ENCODE measurements around the gene HOTAIR. TPM values are rescaled to one million over a fixed set of nuclear protein-coding genes. Genes with fewer than 3 reads are reported as not detected.

The HOTAIR gene
- total and polyA plus RNA-seq, 9 donors = 0.02 to 1.2 (median 0.28) TPM; not detected in 5

DNA sequence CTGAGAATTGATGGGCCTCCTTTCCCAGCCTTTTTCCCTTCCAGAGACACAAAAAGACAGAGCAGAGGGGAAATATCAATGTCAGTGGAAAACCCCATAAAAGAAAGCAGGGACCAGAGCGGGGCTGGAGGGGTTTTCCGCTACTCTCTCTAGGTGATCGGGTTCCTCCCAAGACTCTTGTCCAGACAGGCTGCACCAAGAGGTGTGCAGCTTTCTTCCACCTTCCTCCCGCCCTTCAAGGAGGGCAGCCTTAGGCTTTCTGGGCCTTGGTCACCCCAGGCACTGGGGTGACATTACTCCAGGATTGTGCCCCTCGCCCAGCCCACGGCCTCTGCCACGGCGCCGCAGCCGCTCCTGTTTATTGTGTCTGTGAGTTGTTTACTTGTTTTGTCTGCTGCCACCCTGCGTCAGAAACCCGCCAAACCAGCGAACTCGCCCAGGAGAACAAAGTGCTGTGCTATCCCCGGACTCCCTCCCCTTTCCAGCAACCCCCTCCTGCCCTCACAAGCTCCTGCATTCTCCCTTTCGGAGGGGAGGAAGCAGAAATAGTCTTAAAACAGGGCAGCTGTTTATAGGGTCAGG is 46.8 kb upstream of the HOTAIR start:
- Histone ChIP-seq H3K4me1 (ENCODE audit: insufficient read depth) (peaks cover 9% of the 10 kb centered on the region), H3K36me3 (no peaks in the 10 kb centered on the region), H3K27me3 (no peaks in the 10 kb centered on the region), H3K9me3 (no peaks in the 10 kb centered on the region), H3K27ac (peak overlapping the region; percentile 71 to 95), H3K4me3 (peak overlapping the region; percentile 17)
- WGBS, 3 donors = 11 to 44% (median 22%) methylated on average over 16 of the region's 16 CpGs
- intact Hi-C loops (cut with DNase I) = no loop called here
- TF ChIP-seq POLR2A (IDR thresholded peaks at IDR 0.05) (no peak), EP300 (IDR thresholded peaks at IDR 0.05) (no peak)
- TF ChIP-seq, protein P1, sequence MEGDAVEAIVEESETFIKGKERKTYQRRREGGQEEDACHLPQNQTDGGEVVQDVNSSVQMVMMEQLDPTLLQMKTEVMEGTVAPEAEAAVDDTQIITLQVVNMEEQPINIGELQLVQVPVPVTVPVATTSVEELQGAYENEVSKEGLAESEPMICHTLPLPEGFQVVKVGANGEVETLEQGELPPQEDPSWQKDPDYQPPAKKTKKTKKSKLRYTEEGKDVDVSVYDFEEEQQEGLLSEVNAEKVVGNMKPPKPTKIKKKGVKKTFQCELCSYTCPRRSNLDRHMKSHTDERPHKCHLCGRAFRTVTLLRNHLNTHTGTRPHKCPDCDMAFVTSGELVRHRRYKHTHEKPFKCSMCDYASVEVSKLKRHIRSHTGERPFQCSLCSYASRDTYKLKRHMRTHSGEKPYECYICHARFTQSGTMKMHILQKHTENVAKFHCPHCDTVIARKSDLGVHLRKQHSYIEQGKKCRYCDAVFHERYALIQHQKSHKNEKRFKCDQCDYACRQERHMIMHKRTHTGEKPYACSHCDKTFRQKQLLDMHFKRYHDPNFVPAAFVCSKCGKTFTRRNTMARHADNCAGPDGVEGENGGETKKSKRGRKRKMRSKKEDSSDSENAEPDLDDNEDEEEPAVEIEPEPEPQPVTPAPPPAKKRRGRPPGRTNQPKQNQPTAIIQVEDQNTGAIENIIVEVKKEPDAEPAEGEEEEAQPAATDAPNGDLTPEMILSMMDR (IDR thresholded peaks at IDR 0.05) = no peak
- DNase-seq = peak; percentile 43 to 76 (median 64)

DNA sequence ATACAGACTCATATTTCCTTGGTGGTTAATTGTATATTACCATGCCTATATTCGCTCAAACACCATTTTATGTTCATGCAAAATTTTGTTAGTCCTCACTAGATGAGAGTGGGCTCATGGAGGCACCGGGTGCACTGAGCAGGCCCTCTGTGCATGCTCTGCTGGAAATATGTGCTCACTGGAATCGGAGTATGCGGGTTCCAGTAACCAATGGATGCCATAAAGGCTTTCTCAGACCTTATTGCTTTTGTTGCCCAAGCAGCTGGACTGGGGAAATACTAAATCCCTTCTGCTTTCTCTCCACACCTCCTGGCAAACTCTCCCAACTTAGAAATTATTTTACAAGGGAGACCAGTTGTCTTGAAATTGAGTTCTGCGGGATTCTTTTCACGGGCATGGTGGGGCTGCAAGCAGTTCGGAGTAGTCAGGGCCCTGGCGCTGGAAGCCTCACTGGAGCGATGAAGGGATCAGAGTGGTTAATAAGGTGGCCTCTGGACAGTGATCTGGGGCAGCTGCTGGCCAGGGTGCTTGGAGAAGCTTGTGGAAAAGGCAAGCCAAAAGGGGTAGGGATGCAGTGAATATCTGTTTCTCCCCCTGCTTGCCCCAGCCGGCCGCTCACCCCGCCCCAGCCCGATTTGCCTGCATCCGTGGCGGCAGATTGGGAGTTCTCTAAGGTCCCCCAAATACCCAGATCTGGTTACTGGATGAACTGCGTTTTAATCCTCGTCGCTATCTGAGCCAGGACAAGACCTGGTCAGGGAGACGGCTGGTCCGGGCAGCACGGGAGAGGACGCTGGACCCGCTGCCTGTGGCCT is 46.0 kb upstream of the HOTAIR start:
- intact Hi-C loops (cut with DNase I) = no loop called here
- Histone ChIP-seq H3K27me3 (no peaks in the 10 kb centered on the region), H3K4me1 (ENCODE audit: insufficient read depth) (peaks cover 9% of the 10 kb centered on the region), H3K4me3 (peak overlapping the region; percentile 56), H3K27ac (peak overlapping the region; percentile 95 to 100), H3K36me3 (no peaks in the 10 kb centered on the region), H3K9me3 (no peaks in the 10 kb centered on the region)
- peak in 3 of 5 donors; percentile 34 to 60 (median 59) for DNase-seq
- 16 to 39% (median 21%) methylated on average over 23 of the region's 23 CpGs for WGBS, 3 donors
- TF ChIP-seq, protein P1 (IDR thresholded peaks at IDR 0.05) = no peak
- TF ChIP-seq POLR2A (IDR thresholded peaks at IDR 0.05) = no peak
- no peak for TF ChIP-seq EP300 (IDR thresholded peaks at IDR 0.05)

DNA sequence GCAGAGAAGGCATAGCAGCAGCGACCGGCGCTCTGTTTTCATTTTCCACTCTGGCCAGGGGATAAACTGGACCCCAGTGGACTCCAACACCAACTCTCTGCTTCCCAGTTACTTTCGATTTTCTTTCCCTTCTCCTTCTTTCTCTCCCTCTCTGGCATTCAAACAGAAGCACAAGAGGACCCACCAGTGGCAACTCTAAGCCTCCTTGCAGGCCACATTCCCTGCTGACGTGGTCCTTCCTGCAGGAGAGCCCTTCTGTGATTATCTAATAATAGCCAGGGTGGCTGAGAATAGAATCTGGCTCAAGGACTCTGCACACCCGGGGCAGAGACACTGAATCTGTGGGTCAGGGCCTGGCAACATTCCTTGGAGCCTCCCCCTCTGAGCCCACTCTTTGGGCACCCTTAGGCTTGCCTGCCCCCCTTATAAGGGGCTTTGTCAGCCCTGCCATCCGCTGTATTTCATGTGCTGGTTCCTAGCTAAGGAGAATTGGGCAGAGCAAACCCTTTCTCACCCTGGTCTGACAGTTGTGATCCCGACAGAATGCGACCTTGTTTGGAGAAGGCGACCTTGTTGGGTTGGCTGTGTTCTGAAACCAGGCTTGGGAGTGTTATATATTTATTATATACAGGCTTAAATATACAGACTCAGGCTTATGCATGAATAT is 45.3 kb upstream of the HOTAIR start:
- WGBS, 3 donors = 8 to 14% (median 14%) methylated on average over 10 of the region's 10 CpGs
- Histone ChIP-seq H3K4me1 (ENCODE audit: insufficient read depth) (peaks cover 9% of the 10 kb centered on the region), H3K27me3 (no peaks in the 10 kb centered on the region), H3K9me3 (no peaks in the 10 kb centered on the region), H3K27ac (peak overlapping the region; percentile 95 to 100), H3K36me3 (no peaks in the 10 kb centered on the region), H3K4me3 (peak overlapping the region; percentile 56)
- TF ChIP-seq EP300 (IDR thresholded peaks at IDR 0.05) (no peak), POLR2A (IDR thresholded peaks at IDR 0.05) (no peak)
- TF ChIP-seq, protein P1 (IDR thresholded peaks at IDR 0.05) = no peak
- DNase-seq = peak; percentile 55 to 61 (median 59)
- intact Hi-C loops (cut with DNase I) = no loop called here

DNA sequence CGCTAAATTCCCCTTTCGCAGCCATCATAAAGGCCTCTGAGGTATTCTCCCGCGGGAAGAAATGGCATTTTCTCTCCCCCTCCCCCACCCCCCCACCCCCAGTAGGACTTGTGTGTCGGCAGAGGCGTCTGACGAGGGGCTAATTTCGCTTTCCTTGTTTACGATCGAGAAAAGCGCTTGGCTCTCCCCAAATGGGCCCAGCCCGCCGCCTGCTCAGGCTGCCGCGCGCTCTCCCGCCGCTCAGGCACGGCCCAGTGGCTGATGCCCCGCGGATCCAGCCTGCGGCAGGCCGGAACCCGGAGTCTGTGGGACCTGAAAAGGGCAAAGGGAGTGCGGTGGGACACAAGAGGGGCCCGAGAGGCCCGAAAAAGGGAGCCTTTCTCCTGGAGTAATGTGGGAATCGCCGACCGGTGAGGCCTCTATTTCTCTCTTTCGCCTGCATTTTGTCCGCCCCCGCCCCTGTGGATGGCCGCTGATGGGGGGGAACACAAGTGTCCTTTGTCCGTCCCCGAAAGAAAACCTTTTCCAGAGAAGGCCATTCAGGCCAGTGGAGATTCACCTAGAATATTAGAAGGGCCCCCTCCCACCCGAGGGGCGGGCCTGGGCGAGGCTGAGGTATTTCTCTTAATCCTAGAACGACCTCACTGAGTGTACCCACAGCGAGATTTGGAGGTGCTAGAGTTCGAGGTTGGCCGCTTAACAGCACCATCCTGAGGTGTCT is 44.5 kb upstream of the HOTAIR start:
- Histone ChIP-seq H3K9me3 (no peaks in the 10 kb centered on the region), H3K4me1 (ENCODE audit: insufficient read depth) (peaks cover 5% of the 10 kb centered on the region), H3K36me3 (no peaks in the 10 kb centered on the region), H3K27me3 (no peaks in the 10 kb centered on the region), H3K4me3 (peak overlapping the region; percentile 56), H3K27ac (peak overlapping the region; percentile 95 to 100)
- WGBS, 3 donors = 6 to 14% (median 6%) methylated on average over 43 of the region's 43 CpGs
- intact Hi-C loops (cut with DNase I) = no loop called here
- TF ChIP-seq POLR2A (IDR thresholded peaks at IDR 0.05) (no peak), EP300 (IDR thresholded peaks at IDR 0.05) (no peak)
- TF ChIP-seq, protein P1 (IDR thresholded peaks at IDR 0.05) = no peak
- peak in 4 of 5 donors; percentile 59 to 71 (median 68) for DNase-seq
